ENCODE data around the gene ATP5IF1. TPM values are rescaled to one million over a fixed set of nuclear protein-coding genes. Genes with fewer than 3 reads are reported as not detected.

ATP5IF1 gene
- total RNA-seq, 1 experiment from 2014 or later: 214 TPM

GRCh38 chr1:28243685-28244311 is 7.9 kb downstream of the ATP5IF1 start:
- CTCF ChIA-PET: interaction anchor here (0.7 kb wide), 1 partner anchor 16 kb away, joined by 3 read pairs; the partner anchor contains the start of gene SESN2
- Mint-ChIP-seq H3K27me3 (ENCODE audit: insufficient read depth, unreplicated experiment) (no peaks in the 10 kb centered on the region), H3K4me3 (ENCODE audit: unreplicated experiment) (no peak overlapping the region), H3K4me1 (ENCODE audit: insufficient read depth, unreplicated experiment) (peaks cover 36% of the 10 kb centered on the region), H3K9me3 (ENCODE audit: unreplicated experiment) (no peaks in the 10 kb centered on the region), H3K36me3 (ENCODE audit: insufficient read depth, unreplicated experiment) (peaks cover 33% of the 10 kb centered on the region), H3K27ac (ENCODE audit: low read depth, unreplicated experiment) (no peak overlapping the region)
- no peak for TF ChIP-seq CTCF (IDR thresholded peaks at IDR 0.05; ENCODE audit: unreplicated experiment)
- BruUV-seq (replicated peaks): no TSS peak
- peak; percentile 41 for DNase-seq (ENCODE audit: unreplicated experiment)
- intact Hi-C loops (cut with micrococcal nuclease): no loop called here
- POLR2A ChIA-PET: interaction anchor here (0.7 to 12.1 kb wide), 9 partner anchors 9 to 558 kb away, joined by 3 to 362 read pairs (median 4); partner anchors contain the start of genes ATP5IF1, DNAJC8, SESN2 and TAF12

DNA sequence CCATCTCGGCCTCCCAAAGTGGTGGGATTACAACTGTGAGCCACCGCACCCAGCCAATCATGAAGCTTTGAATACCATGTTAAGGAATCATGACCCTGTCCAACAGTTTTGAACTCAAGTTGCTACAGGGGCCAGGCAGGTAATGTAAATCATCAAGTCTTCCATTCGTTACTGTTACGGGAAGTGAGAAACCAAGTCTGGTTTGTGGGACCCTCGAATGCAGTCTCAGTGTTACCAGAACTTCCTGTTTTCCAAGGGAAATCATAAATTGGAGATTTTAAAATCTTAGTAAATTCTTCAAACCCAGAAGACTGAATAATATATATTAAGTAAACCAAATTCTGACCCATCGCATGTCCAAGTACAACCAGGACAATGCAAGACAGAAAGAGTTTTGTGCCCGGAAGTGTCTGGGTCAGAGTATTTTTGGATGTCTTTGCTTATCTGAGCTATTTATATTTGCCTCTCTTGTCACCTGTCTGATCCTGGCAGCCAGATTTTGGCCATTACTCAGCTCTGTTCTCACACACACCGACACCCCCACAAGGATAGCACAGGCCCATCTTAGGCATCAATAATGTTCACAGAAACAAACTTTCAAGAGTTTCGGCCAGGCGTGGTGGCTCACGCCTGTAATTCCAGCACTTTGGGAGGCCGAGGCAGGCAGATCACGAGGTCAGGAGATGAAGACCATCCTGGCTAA is 8.8 kb downstream of the ATP5IF1 start:
- no peak overlapping the region for H3K4me3 Mint-ChIP-seq (ENCODE audit: unreplicated experiment)
- DNase-seq (ENCODE audit: unreplicated experiment): no peak
- no TSS peak for BruUV-seq (replicated peaks)
- no peaks in the 10 kb centered on the region for H3K27me3 Mint-ChIP-seq (ENCODE audit: insufficient read depth, unreplicated experiment)
- intact Hi-C loops (cut with micrococcal nuclease): loop anchor here (5.0 kb wide), 2 partner anchors 163 to 273 kb away; no protein-coding TSS in a partner anchor
- no peak overlapping the region for H3K27ac Mint-ChIP-seq (ENCODE audit: low read depth, unreplicated experiment)
- peaks cover 26% of the 10 kb centered on the region for H3K36me3 Mint-ChIP-seq (ENCODE audit: insufficient read depth, unreplicated experiment)
- H3K9me3 Mint-ChIP-seq (ENCODE audit: unreplicated experiment): no peaks in the 10 kb centered on the region
- no peak for TF ChIP-seq CTCF (IDR thresholded peaks at IDR 0.05; ENCODE audit: unreplicated experiment)
- CTCF ChIA-PET: interaction anchor here (0.7 kb wide), 1 partner anchor 15 kb away, joined by 3 read pairs; the partner anchor contains the start of gene SESN2
- POLR2A ChIA-PET: interaction anchor here (0.7 to 12.1 kb wide), 8 partner anchors 8 to 1908 kb away, joined by 3 to 362 read pairs (median 8); partner anchors contain the start of genes ATP5IF1, DNAJC8, MED18 and SESN2
- peaks cover 45% of the 10 kb centered on the region for H3K4me1 Mint-ChIP-seq (ENCODE audit: insufficient read depth, unreplicated experiment)

- Mint-ChIP-seq H3K9me3 (ENCODE audit: unreplicated experiment) (no peaks in the 10 kb centered on the region), H3K27me3 (ENCODE audit: insufficient read depth, unreplicated experiment) (no peaks in the 10 kb centered on the region), H3K36me3 (ENCODE audit: insufficient read depth, unreplicated experiment) (peaks cover 10% of the 10 kb centered on the region), H3K4me1 (ENCODE audit: insufficient read depth, unreplicated experiment) (peaks cover 47% of the 10 kb centered on the region), H3K27ac (ENCODE audit: low read depth, unreplicated experiment) (peak overlapping the region; percentile 91), H3K4me3 (ENCODE audit: unreplicated experiment) (peak overlapping the region; percentile 80)
- POLR2A ChIA-PET: interaction anchor here (0.6 to 12.1 kb wide), 23 partner anchors 11 to 397 kb away, joined by 3 to 362 read pairs (median 5); partner anchors contain the start of genes ATP5IF1, DNAJC8, MED18 and PHACTR4
- CTCF ChIA-PET: interaction anchor here (4.2 kb wide), 1 partner anchor 9 kb away, joined by 13 read pairs; no protein-coding TSS in a partner anchor
- intact Hi-C loops (cut with micrococcal nuclease): loop anchor here (5.0 kb wide), 2 partner anchors 161 to 271 kb away; no protein-coding TSS in a partner anchor
- TF ChIP-seq CTCF (IDR thresholded peaks at IDR 0.05; ENCODE audit: unreplicated experiment): no peak
- peak; percentile 77 for DNase-seq (ENCODE audit: unreplicated experiment)
- TSS peak; percentile 63 for BruUV-seq (replicated peaks)
These were observed 10.5 kb downstream of the ATP5IF1 start for GRCh38 chr1:28246427-28246832.
